Glomerular visceral epithelial cell (primary cell): ENCODE data around the gene GAPDH.

Source experiments
- DNase-seq: peaks from one replicate; pipeline ENCODE4 v3.0.0-alpha.2; 2016; ENCODE audit errors: extremely low spot score

Gene GAPDH

DNA sequence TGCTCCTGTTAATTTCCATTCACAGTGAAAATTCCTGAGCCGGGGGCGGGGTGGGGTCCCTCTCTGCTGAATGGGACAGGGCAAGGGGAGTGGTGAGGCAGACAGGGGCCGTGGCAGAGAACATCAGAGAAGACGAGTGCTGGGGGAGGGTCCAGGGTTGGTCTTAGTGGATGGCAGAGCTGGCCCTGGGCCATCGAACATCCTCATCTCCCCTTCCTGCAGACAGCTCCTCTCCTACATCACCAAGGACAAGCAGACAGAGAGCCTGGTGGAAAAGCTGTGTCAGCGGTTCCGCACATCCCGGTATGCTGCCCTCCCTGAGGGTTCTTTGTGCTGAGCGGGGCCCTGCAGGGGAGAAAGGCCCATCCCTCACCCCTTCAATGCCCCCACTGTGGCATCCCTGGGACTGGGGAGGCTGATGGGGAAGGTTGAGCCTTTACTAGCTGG, 5.0 kb upstream of the GAPDH start:
- no peak for DNase-seq

DNA sequence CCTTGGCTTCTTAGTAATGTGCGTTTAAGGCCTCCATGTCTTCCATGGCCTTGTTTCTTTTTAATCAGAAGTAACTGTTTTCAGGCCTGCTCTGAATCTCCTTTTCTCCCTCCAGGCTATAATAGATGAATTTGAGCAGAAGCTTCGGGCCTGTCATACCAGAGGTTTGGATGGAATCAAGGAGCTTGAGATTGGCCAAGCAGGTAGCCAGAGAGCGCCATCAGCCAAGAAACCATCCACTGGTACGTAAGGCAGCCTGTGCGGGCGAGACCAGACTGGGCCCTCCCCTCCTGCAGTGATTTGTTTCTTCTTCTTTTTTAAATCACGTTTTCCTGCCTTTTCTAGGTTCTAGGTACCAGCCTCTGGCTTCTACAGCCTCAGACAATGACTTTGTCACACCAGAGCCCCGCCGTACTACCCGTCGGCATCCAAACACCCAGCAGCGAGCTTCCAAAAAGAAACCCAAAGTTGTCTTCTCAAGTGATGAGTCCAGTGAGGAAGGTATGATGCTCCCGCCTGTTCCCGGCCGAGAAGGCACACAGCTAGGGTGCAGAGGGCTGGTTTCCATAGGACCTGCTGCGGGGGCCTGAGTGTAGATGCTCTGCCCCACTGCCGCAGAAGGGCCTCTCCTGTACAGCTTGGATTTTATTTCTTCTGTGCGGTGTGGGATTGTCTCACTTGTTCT, 3.6 kb upstream of the GAPDH start:
- DNase-seq = no peak

DNA sequence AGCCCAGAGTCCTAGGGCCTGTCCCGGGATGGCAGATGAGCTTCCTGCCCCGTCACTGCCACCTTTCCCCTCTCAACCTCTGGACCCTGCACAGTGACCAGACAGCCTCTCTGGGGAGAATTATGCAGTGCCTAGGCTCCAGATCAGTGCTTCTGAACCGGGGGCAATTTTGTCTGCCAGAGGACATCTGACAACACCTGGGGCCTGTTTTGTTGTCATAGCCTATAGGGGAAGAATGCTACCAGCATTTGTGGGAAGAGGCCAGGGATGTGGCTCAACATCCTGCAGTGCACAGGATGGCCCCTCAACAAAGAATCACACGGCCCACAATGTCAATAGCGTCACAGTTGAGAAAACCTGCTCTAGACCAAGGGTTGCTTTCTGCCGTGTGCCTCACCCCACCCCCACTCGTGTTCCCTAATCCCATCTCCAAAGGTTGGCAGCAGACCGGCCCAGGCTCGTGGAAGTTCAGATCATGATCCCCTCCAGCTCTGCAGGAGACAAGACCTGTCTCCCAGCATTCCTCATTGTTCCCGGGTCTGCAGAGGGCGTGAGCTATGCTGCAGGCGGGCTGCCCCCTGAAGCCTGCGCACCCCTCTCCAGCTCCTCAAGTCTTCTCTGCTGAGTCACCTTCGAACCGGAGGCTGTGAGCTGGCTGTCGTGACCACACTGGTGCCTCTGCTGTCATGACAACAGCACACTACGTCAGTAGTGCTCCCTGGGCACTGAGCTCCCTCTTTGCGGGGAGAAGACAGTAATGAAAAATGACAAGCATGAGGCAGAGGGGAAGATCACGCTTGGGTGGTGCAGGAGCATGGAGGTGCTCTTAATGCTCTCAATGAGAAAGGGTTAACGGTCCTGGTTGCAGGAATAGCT, 2.0 kb upstream of the GAPDH start:
- peak; percentile 98 for DNase-seq

DNA sequence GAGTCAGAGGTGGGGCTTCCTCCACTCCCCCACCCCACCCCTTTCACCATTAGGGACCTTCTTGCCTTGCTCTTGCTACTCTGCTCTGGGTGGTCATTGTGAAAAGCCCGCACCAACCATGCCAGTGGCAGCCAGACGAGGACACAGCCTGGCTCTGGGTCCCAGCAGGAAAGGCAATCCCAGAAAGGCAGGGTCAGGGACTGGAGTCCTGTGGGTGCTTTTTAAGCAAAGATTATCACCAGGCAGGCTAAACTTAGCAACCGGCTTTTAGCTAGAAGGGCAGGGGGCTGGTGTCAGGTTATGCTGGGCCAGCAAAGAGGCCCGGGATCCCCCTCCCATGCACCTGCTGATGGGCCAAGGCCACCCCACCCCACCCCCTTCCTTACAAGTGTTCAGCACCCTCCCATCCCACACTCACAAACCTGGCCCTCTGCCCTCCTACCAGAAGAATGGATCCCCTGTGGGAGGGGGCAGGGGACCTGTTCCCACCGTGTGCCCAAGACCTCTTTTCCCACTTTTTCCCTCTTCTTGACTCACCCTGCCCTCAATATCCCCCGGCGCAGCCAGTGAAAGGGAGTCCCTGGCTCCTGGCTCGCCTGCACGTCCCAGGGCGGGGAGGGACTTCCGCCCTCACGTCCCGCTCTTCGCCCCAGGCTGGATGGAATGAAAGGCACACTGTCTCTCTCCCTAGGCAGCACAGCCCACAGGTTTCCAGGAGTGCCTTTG, 1.2 kb upstream of the GAPDH start:
- DNase-seq = peak; percentile 72

DNA sequence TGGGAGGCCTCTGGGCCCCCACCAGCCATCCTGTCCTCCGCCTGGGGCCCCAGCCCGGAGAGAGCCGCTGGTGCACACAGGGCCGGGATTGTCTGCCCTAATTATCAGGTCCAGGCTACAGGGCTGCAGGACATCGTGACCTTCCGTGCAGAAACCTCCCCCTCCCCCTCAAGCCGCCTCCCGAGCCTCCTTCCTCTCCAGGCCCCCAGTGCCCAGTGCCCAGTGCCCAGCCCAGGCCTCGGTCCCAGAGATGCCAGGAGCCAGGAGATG, 729 bp upstream of the GAPDH start:
- no peak for DNase-seq

DNA sequence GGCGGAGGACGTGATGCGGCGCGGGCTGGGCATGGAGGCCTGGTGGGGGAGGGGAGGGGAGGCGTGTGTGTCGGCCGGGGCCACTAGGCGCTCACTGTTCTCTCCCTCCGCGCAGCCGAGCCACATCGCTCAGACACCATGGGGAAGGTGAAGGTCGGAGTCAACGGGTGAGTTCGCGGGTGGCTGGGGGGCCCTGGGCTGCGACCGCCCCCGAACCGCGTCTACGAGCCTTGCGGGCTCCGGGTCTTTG, 303 bp downstream of the GAPDH start:
- DNase-seq = no peak

DNA sequence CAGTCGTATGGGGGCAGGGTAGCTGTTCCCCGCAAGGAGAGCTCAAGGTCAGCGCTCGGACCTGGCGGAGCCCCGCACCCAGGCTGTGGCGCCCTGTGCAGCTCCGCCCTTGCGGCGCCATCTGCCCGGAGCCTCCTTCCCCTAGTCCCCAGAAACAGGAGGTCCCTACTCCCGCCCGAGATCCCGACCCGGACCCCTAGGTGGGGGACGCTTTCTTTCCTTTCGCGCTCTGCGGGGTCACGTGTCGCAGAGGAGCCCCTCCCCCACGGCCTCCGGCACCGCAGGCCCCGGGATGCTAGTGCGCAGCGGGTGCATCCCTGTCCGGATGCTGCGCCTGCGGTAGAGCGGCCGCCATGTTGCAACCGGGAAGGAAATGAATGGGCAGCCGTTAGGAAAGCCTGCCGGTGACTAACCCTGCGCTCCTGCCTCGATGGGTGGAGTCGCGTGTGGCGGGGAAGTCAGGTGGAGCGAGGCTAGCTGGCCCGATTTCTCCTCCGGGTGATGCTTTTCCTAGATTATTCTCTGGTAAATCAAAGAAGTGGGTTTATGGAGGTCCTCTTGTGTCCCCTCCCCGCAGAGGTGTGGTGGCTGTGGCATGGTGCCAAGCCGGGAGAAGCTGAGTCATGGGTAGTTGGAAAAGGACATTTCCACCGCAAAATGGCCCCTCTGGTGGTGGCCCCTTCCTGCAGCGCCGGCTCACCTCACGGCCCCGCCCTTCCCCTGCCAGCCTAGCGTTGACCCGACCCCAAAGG, 804 bp downstream of the GAPDH start:
- peak; percentile 73 for DNase-seq

DNA sequence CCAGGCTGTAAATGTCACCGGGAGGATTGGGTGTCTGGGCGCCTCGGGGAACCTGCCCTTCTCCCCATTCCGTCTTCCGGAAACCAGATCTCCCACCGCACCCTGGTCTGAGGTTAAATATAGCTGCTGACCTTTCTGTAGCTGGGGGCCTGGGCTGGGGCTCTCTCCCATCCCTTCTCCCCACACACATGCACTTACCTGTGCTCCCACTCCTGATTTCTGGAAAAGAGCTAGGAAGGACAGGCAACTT, 1.3 kb downstream of the GAPDH start:
- DNase-seq = no peak

DNA sequence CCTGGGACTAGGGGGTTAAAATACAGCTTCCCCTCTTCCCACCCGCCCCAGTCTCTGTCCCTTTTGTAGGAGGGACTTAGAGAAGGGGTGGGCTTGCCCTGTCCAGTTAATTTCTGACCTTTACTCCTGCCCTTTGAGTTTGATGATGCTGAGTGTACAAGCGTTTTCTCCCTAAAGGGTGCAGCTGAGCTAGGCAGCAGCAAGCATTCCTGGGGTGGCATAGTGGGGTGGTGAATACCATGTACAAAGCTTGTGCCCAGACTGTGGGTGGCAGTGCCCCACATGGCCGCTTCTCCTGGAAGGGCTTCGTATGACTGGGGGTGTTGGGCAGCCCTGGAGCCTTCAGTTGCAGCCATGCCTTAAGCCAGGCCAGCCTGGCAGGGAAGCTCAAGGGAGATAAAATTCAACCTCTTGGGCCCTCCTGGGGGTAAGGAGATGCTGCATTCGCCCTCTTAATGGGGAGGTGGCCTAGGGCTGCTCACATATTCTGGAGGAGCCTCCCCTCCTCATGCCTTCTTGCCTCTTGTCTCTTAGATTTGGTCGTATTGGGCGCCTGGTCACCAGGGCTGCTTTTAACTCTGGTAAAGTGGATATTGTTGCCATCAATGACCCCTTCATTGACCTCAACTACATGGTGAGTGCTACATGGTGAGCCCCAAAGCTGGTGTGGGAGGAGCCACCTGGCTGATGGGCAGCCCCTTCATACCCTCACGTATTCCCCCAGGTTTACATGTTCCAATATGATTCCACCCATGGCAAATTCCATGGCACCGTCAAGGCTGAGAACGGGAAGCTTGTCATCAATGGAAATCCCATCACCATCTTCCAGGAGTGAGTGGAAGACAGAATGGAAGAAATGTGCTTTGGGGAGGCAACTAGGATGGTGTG, 1.9 kb downstream of the GAPDH start:
- DNase-seq = no peak

DNA sequence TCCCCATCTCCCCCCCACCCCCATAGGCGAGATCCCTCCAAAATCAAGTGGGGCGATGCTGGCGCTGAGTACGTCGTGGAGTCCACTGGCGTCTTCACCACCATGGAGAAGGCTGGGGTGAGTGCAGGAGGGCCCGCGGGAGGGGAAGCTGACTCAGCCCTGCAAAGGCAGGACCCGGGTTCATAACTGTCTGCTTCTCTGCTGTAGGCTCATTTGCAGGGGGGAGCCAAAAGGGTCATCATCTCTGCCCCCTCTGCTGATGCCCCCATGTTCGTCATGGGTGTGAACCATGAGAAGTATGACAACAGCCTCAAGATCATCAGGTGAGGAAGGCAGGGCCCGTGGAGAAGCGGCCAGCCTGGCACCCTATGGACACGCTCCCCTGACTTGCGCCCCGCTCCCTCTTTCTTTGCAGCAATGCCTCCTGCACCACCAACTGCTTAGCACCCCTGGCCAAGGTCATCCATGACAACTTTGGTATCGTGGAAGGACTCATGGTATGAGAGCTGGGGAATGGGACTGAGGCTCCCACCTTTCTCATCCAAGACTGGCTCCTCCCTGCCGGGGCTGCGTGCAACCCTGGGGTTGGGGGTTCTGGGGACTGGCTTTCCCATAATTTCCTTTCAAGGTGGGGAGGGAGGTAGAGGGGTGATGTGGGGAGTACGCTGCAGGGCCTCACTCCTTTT, 2.7 kb downstream of the GAPDH start:
- DNase-seq = no peak

DNA sequence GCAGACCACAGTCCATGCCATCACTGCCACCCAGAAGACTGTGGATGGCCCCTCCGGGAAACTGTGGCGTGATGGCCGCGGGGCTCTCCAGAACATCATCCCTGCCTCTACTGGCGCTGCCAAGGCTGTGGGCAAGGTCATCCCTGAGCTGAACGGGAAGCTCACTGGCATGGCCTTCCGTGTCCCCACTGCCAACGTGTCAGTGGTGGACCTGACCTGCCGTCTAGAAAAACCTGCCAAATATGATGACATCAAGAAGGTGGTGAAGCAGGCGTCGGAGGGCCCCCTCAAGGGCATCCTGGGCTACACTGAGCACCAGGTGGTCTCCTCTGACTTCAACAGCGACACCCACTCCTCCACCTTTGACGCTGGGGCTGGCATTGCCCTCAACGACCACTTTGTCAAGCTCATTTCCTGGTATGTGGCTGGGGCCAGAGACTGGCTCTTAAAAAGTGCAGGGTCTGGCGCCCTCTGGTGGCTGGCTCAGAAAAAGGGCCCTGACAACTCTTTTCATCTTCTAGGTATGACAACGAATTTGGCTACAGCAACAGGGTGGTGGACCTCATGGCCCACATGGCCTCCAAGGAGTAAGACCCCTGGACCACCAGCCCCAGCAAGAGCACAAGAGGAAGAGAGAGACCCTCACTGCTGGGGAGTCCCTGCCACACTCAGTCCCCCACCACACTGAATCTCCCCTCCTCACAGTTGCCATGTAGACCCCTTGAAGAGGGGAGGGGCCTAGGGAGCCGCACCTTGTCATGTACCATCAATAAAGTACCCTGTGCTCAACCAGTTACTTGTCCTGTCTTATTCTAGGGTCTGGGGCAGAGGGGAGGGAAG, 3.5 kb downstream of the GAPDH start:
- peak; percentile 84 for DNase-seq

DNA sequence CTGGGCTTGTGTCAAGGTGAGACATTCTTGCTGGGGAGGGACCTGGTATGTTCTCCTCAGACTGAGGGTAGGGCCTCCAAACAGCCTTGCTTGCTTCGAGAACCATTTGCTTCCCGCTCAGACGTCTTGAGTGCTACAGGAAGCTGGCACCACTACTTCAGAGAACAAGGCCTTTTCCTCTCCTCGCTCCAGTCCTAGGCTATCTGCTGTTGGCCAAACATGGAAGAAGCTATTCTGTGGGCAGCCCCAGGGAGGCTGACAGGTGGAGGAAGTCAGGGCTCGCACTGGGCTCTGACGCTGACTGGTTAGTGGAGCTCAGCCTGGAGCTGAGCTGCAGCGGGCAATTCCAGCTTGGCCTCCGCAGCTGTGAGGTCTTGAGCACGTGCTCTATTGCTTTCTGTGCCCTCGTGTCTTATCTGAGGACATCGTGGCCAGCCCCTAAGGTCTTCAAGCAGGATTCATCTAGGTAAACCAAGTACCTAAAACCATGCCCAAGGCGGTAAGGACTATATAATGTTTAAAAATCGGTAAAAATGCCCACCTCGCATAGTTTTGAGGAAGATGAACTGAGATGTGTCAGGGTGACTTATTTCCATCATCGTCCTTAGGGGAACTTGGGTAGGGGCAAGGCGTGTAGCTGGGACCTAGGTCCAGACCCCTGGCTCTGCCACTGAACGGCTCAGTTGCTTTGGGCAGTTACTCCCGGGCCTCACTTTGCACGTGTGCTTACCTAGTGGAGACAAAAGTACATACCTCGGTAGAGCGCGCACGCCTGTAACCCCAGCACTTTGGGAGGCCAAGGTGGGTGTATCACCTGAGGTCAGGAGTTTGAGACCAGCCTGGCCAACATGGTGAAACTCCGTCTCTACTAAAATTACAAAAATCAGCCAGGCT, 4.3 kb downstream of the GAPDH start:
- DNase-seq = peak; percentile 47

DNA sequence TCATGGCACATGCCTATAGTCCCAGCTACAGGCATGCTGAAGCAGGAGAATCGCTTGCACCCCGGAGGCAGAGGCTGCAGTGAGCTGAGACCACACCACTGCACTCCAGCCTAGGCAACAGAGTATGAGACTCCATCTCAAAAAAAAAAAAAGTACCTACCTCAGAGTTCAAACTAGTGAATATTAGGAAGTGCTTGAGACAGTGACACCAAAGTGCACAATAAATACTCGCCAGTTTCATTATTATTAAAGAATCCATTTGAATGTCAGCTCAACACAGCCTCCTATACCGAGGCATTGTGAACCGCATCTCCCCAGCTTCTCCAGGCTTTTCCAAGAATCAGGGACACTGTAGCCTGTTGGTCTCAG, 5.0 kb downstream of the GAPDH start:
- DNase-seq = no peak

DNA sequence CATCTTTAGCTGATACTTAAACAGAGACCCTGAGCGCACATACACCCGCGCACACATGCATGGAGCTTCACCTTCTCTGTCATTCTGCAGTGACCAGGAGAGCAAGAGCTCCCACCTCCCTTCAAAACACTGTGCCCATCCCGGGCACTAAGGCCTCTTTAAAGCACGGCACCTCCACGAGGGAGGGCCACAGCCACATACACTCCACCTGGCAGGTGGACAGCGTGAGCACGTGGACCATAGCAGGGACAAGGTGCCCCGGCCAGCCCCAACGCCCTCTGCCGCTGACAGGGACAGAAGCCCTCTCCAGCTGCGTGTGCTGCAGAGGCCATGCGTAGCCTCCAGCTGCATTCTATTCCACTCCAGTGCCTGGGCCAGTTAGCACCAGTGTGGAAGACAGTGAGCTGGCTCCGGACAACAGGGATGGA, 5.4 kb downstream of the GAPDH start:
- no peak for DNase-seq

DNA sequence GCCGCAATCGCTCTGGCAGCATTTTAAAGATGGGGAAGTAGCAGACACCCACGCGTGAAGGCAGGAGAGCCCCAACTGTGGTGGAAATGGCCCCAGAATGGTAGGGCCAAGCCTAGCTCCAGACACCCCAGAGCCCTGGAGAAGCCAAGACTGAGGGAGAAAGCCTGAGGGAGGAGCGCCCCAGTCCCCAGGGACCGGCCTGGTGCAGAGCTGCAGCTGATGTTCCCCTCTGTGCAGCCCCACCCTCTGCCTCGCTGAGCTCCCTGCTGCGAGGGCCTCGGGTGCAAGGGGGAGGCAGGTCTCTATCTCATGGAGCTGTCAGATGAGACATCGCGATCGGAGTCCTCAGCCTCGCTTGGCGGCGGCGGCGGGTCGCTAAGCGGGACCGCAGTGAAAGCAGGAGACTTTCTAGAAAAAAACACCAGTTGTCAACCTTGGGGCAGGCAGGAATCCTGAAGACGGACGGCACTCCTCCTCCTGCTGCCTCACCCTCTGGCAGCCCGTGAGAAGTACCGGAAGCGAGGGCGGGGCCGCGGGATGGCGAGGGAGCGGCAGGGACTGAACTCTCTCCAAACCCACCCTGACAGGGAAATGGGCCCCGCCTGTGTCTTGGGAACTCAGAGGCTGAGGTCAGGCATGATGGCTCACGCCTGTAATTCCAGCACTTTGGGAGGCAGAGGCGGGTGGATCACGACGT, 6.0 kb downstream of the GAPDH start:
- DNase-seq = peak; percentile 91

DNA sequence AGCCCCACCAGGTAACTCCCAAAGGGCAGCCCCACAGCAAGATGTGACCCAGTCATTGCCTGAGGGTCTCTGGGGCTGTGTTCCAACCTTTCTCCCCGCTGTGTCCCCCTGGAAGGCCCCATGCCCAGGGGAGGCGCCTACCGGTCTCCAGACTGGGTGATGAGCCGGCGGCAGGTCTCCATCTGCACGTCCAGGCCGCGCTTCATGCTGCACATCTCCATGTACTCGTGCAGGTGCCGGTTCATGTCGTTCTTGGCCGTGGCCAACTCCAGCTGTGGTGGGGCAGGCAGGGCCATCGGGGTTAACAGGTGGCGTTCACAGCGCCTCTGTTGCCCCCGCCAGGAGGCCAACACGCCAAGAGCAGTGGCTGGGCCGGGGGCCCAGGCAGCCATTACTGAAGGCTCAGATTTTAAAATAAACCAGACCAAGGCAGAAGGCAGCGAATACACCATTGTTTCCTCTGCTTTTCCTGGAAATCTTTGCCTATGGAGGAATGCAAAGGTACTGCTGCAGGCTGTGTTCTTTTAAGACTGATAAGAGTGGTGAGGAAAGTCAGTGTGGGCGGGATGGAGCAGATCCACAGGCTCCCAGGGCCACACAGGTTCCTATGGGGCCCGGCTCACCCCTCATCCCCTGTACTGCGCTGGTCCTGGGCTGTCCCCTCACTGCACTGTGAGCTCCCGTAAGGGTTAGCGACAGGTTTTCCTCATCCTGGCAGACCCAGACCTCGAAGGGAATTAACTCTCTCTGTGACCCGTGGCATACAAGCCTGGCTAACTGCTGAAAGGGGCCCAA, 7.3 kb downstream of the GAPDH start:
- DNase-seq = no peak

DNA sequence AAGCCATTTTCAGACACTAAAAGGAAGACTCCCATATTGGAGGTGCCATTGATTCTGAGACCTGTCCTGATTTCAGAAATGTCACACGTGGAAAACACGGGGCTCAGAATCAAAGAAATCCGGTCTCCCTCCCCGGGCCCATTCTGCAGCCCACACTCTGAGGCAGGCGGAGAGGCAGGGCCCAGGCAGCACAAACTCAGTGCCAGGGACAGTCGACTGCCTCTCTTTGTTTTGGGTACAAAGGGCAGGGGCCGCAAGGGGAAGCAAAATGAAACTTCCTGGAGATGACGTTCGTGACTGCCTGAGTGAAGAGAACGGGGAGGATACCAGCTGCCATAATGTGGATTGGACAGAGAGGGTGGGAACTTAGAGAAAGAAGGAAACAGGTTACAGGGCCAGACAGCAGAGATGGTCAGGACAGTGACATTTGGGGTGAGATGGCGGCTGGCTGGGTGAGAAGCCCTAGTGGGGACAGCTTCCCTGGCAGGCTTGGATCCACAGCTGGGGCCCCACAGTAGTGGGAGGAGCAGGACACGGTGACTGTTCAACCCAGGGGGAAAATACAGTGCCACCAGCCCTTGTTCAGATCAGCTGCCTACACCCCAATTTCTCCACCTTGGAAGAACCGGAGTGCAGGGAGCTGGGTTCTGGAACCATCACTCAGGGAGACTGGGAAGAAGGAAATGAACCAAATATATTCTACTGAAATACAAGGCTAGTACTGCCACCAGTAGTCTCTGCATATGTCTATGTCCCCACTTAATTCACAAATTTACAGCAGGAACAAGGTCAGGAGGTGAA, 8.1 kb downstream of the GAPDH start:
- no peak for DNase-seq
